Activated CD8-positive, alpha-beta memory T cell treated with anti-CD3 and anti-CD28 coated beads, Interleukin-2, amount 10 ng/mL, durations not matched to agents 7 days and 5 days (primary cell): ENCODE measurements around the gene CACNA1E. TPM values are rescaled to one million over a fixed set of nuclear protein-coding genes. Genes with fewer than 3 reads are reported as not detected.

Experiments used
- ATAC-seq: fragments of 150-1000 bp; cut with Tn5 transposase; one replicate; pipeline ENCODE4 v1.10.0; 2021; ENCODE audit warnings: moderate library complexity
- CTCF ChIA-PET: fragments of 350-600 bp; sonication (Branson Sonifier 250); formaldehyde crosslinking; loops from one replicate; lab custom pipeline; 2021; ENCODE audit warnings: antibody characterized with exemption; lab: Charles Lee
- DNase-seq: peaks from one replicate; pipeline ENCODE4 v3.0.0-alpha.2; 2020
- H3K27ac Mint-ChIP-seq: one replicate; pipeline ENCODE4 v1.8.0; 2021; ENCODE audit warnings: mild to moderate bottlenecking, mixed read lengths
- H3K27me3 Mint-ChIP-seq: one replicate; pipeline ENCODE4 v1.8.0; 2021; ENCODE audit warnings: mixed read lengths
- H3K36me3 Mint-ChIP-seq: one replicate; pipeline ENCODE4 v1.8.0; 2021; ENCODE audit warnings: mild to moderate bottlenecking, mixed read lengths
- H3K4me1 Mint-ChIP-seq: one replicate; pipeline ENCODE4 v1.8.0; 2021; ENCODE audit warnings: mixed read lengths
- H3K4me3 Mint-ChIP-seq: one replicate; pipeline ENCODE4 v1.8.0; 2021; ENCODE audit warnings: mild to moderate bottlenecking, moderate library complexity, mixed read lengths
- H3K9me3 Mint-ChIP-seq: one replicate; pipeline ENCODE4 v1.8.0; 2022; ENCODE audit warnings: low read depth, mixed read lengths
- total RNA-seq, 2 experiments: library from RNA; stranded (reverse); gene quantifications; one replicate each; pipeline ENCODE4 v1.2.3, GENCODE V29; 2021

Gene CACNA1E
- total RNA-seq, 2 experiments from 2014 or later: not detected

GRCh38 chr1:181588631-181589030 is 105.3 kb downstream of the CACNA1E start:
- H3K27ac Mint-ChIP-seq: no peak overlapping the region
- DNase-seq: no peak
- H3K9me3 Mint-ChIP-seq: no peaks in the 10 kb centered on the region
- H3K4me3 Mint-ChIP-seq: no peak overlapping the region
- peaks cover 19% of the 10 kb centered on the region for H3K27me3 Mint-ChIP-seq
- no peak for ATAC-seq
- H3K4me1 Mint-ChIP-seq: no peaks in the 10 kb centered on the region
- no peaks in the 10 kb centered on the region for H3K36me3 Mint-ChIP-seq
- CTCF ChIA-PET: no interaction called here

GRCh38 chr1:181592255-181592859 is 109.0 kb downstream of the CACNA1E start:
- ATAC-seq: no peak

GRCh38 chr1:181593042-181593441 is 109.7 kb downstream of the CACNA1E start:
- no peaks in the 10 kb centered on the region for H3K9me3 Mint-ChIP-seq
- ATAC-seq (no peak), DNase-seq (no peak)
- no peak overlapping the region for H3K4me3 Mint-ChIP-seq
- H3K36me3 Mint-ChIP-seq: no peaks in the 10 kb centered on the region
- H3K27ac Mint-ChIP-seq: no peak overlapping the region
- peaks cover 16% of the 10 kb centered on the region for H3K27me3 Mint-ChIP-seq
- CTCF ChIA-PET: no interaction called here
- no peaks in the 10 kb centered on the region for H3K4me1 Mint-ChIP-seq

More at GRCh38 chr1:181592255-181592859, 109.0 kb downstream of the CACNA1E start:
- Mint-ChIP-seq H3K27me3 (peaks cover 16% of the 10 kb centered on the region), H3K27ac (no peak overlapping the region), H3K4me1 (no peaks in the 10 kb centered on the region), H3K9me3 (no peaks in the 10 kb centered on the region), H3K4me3 (no peak overlapping the region), H3K36me3 (no peaks in the 10 kb centered on the region)
- no peak for DNase-seq
- CTCF ChIA-PET: no interaction called here

- DNase-seq (no peak), ATAC-seq (no peak)
- no peak overlapping the region for H3K4me3 Mint-ChIP-seq
- H3K36me3 Mint-ChIP-seq: no peaks in the 10 kb centered on the region
- H3K4me1 Mint-ChIP-seq: no peaks in the 10 kb centered on the region
- H3K27me3 Mint-ChIP-seq: peaks cover 16% of the 10 kb centered on the region
- H3K27ac Mint-ChIP-seq: no peak overlapping the region
- H3K9me3 Mint-ChIP-seq: no peaks in the 10 kb centered on the region
- CTCF ChIA-PET: no interaction called here
Observed at GRCh38 chr1:181594553-181594952, 111.2 kb downstream of the CACNA1E start.

GRCh38 chr1:181595234-181595633 is 111.9 kb downstream of the CACNA1E start:
- Mint-ChIP-seq H3K9me3 (no peaks in the 10 kb centered on the region), H3K36me3 (no peaks in the 10 kb centered on the region), H3K27ac (no peak overlapping the region), H3K4me3 (no peak overlapping the region), H3K27me3 (peaks cover 16% of the 10 kb centered on the region), H3K4me1 (no peaks in the 10 kb centered on the region)
- DNase-seq (no peak), ATAC-seq (no peak)
- CTCF ChIA-PET: no interaction called here

GRCh38 chr1:181601186-181601950 is 118.1 kb downstream of the CACNA1E start:
- no peak for DNase-seq
- ATAC-seq: no peak
- CTCF ChIA-PET: no interaction called here
- Mint-ChIP-seq H3K27me3 (no peaks in the 10 kb centered on the region), H3K4me3 (no peak overlapping the region), H3K27ac (no peak overlapping the region), H3K36me3 (no peaks in the 10 kb centered on the region), H3K4me1 (no peaks in the 10 kb centered on the region), H3K9me3 (no peaks in the 10 kb centered on the region)

GRCh38 chr1:181603735-181604410 is 120.6 kb downstream of the CACNA1E start:
- CTCF ChIA-PET: no interaction called here
- H3K4me1 Mint-ChIP-seq: no peaks in the 10 kb centered on the region
- H3K27ac Mint-ChIP-seq: no peak overlapping the region
- H3K4me3 Mint-ChIP-seq: no peak overlapping the region
- ATAC-seq (no peak), DNase-seq (no peak)
- H3K9me3 Mint-ChIP-seq: no peaks in the 10 kb centered on the region
- H3K36me3 Mint-ChIP-seq: no peaks in the 10 kb centered on the region
- no peaks in the 10 kb centered on the region for H3K27me3 Mint-ChIP-seq

GRCh38 chr1:181604482-181605249 is 121.3 kb downstream of the CACNA1E start:
- DNase-seq: no peak
- no peak overlapping the region for H3K4me3 Mint-ChIP-seq
- no peaks in the 10 kb centered on the region for H3K4me1 Mint-ChIP-seq
- no peaks in the 10 kb centered on the region for H3K9me3 Mint-ChIP-seq
- CTCF ChIA-PET: no interaction called here
- peaks cover 3% of the 10 kb centered on the region for H3K27me3 Mint-ChIP-seq
- ATAC-seq: no peak
- no peak overlapping the region for H3K27ac Mint-ChIP-seq
- no peaks in the 10 kb centered on the region for H3K36me3 Mint-ChIP-seq

- DNase-seq: no peak
- no peak for ATAC-seq
- no peaks in the 10 kb centered on the region for H3K36me3 Mint-ChIP-seq
- H3K4me3 Mint-ChIP-seq: no peak overlapping the region
- no peaks in the 10 kb centered on the region for H3K9me3 Mint-ChIP-seq
- no peak overlapping the region for H3K27ac Mint-ChIP-seq
- peaks cover 3% of the 10 kb centered on the region for H3K27me3 Mint-ChIP-seq
- CTCF ChIA-PET: no interaction called here
- no peaks in the 10 kb centered on the region for H3K4me1 Mint-ChIP-seq
Observed at GRCh38 chr1:181607524-181607923, 124.2 kb downstream of the CACNA1E start.

GRCh38 chr1:181608386-181608785 is 125.1 kb downstream of the CACNA1E start:
- CTCF ChIA-PET: no interaction called here
- DNase-seq (no peak), ATAC-seq (no peak)
- H3K27me3 Mint-ChIP-seq: peaks cover 3% of the 10 kb centered on the region
- no peaks in the 10 kb centered on the region for H3K9me3 Mint-ChIP-seq
- no peaks in the 10 kb centered on the region for H3K4me1 Mint-ChIP-seq
- no peak overlapping the region for H3K4me3 Mint-ChIP-seq
- no peak overlapping the region for H3K27ac Mint-ChIP-seq
- no peaks in the 10 kb centered on the region for H3K36me3 Mint-ChIP-seq

GRCh38 chr1:181608948-181609347 is 125.6 kb downstream of the CACNA1E start:
- CTCF ChIA-PET: no interaction called here
- H3K27me3 Mint-ChIP-seq: peaks cover 3% of the 10 kb centered on the region
- ATAC-seq (no peak), DNase-seq (no peak)
- H3K27ac Mint-ChIP-seq: no peak overlapping the region
- no peak overlapping the region for H3K4me3 Mint-ChIP-seq
- H3K36me3 Mint-ChIP-seq: no peaks in the 10 kb centered on the region
- no peaks in the 10 kb centered on the region for H3K4me1 Mint-ChIP-seq
- H3K9me3 Mint-ChIP-seq: no peaks in the 10 kb centered on the region

- H3K4me3 Mint-ChIP-seq: no peak overlapping the region
- no peaks in the 10 kb centered on the region for H3K36me3 Mint-ChIP-seq
- H3K27me3 Mint-ChIP-seq: peaks cover 5% of the 10 kb centered on the region
- DNase-seq: no peak
- CTCF ChIA-PET: no interaction called here
- H3K27ac Mint-ChIP-seq: no peak overlapping the region
- H3K9me3 Mint-ChIP-seq: no peaks in the 10 kb centered on the region
- H3K4me1 Mint-ChIP-seq: no peaks in the 10 kb centered on the region
- ATAC-seq: no peak
Observed at GRCh38 chr1:181612100-181612499, 128.8 kb downstream of the CACNA1E start.

GRCh38 chr1:181618559-181618958 is 135.2 kb downstream of the CACNA1E start:
- no peak for DNase-seq
- CTCF ChIA-PET: no interaction called here
- Mint-ChIP-seq H3K27ac (no peak overlapping the region), H3K36me3 (no peaks in the 10 kb centered on the region), H3K4me1 (no peaks in the 10 kb centered on the region), H3K27me3 (peaks cover 5% of the 10 kb centered on the region), H3K4me3 (no peak overlapping the region), H3K9me3 (no peaks in the 10 kb centered on the region)
- ATAC-seq: no peak
